K562 (cell line): Measurements from ENCODE around the gene TOR1A. TPM values are rescaled to one million over a fixed set of nuclear protein-coding genes. Genes with fewer than 3 reads are reported as not detected.

Source experiments
- ELK3 ChIP-seq: fragments of 450-650 bp; formaldehyde crosslinking; IDR thresholded peaks from 2 replicates; pipeline ENCODE4 v1.4.0; 2020; ENCODE audit warnings: mild to moderate bottlenecking
- RBM25 ChIP-seq: fragments of 200-400 bp; formaldehyde crosslinking; IDR thresholded peaks from 2 replicates; pipeline ENCODE4 v1.6.1; 2018; ENCODE audit warnings: low read length, low read depth, moderate library complexity; ENCODE audit not compliant: severe bottlenecking
- TAF7 ChIP-seq: fragments of 450-650 bp; IDR thresholded peaks from 2 replicates; pipeline ENCODE4 v1.6.1; 2016; ENCODE audit warnings: missing genetic modification characterization, missing compliant biosample characterization
- TRIM25 ChIP-seq: fragments of 450-650 bp; IDR thresholded peaks from 2 replicates; pipeline ENCODE4 v1.7.0; 2016; ENCODE audit warnings: borderline replicate concordance
- TRIM28 ChIP-seq: fragments of 450-650 bp; IDR thresholded peaks from 2 replicates; pipeline ENCODE4 v1.6.1; 2017
- UBTF ChIP-seq, 2 experiments: IDR thresholded peaks; 2 replicates each; pipeline ENCODE4 v1.6.1; 2012; ENCODE audit warnings: improper control_type of control experiment in 2 of 2, low read depth in 2 of 2, low read length in 2 of 2, borderline replicate concordance in 1 of 2
- ZNF707 ChIP-seq: fragments of 250-450 bp; sonication (Bioruptor Pico); conservative IDR thresholded peaks from 2 replicates; pipeline ENCODE4 v1.8.0; 2022; ENCODE audit warnings: inconsistent platforms, mild to moderate bottlenecking, moderate library complexity
- polyA plus RNA-seq, 8 experiments: library from polyadenylated mRNA; depleted of rRNA in 4 of 8; stranded (reverse) in 5 of 8; unstranded in 3 of 8; fragments of >200 nt; fragmentation: Nextera tagmentation in 2 of 8; fragmentation: Illumina TruSeq in 1 of 8; extraction: Ambion mirVana in 2 of 8; extraction: Trizol in 1 of 8; gene quantifications; 2 replicates each; pipeline versions ENCODE4 v1.2.1 to v1.2.3, GENCODE V29; 2011 to 2014; ENCODE audit warnings: inconsistent platforms in 1 of 8, missing spikeins in 1 of 8
- total RNA-seq, 7 experiments: library from RNA; depleted of rRNA in 6 of 7; stranded (reverse); fragments of >200 nt in 6 of 7; fragmentation: Illumina TruSeq in 2 of 7; extraction: Trizol in 2 of 7; gene quantifications; 2 replicates each; pipeline versions ENCODE4 v1.2.1 to v1.2.3, GENCODE V29; 2011 to 2021; ENCODE audit warnings: low replicate concordance in 1 of 7
- TF ChIP-seq, protein P1 (sequence below): sonication (generic); formaldehyde crosslinking; IDR thresholded peaks from 2 replicates; pipeline ENCODE4 v1.8.1; 2022; ENCODE audit warnings: missing genetic modification reagents
- TF ChIP-seq, protein P2 (sequence below), 2 experiments: fragments of 200-800 bp in 1 of 2; sonication (Bioruptor generic) in 1 of 2; sonication (generic) in 1 of 2; formaldehyde crosslinking in 1 of 2; IDR thresholded peaks in 1 of 2; conservative IDR thresholded peaks in 1 of 2; 2 replicates each; pipeline versions ENCODE4 v1.5.0 to v1.6.1; 2016 to 2020; ENCODE audit warnings: missing compliant biosample characterization in 1 of 2, missing genetic modification characterization in 1 of 2, missing genetic modification reagents in 1 of 2

TOR1A gene
- total and polyA plus RNA-seq, 9 of the 15 experiments (the other 6 are each of a cell fraction or from before 2014, with no cell fraction given): 4.5 to 85.8 (median 51.3) TPM

- TF ChIP-seq TRIM25 (0 out of 2 replicates have a peak, but pooled peaks have one; percentile 36), ZNF707 (CRISPR knock-in tag) (no peak; the same call in 1 of the 2 replicates), UBTF (IDR thresholded peaks at IDR 0.05; ENCODE audit: borderline replicate concordance in 1 of 2, low read depth in 2 of 2, low read length in 2 of 2) (0 out of 4 replicates have a peak, but pooled peaks of 1 of the 2 experiments have one; percentile 32), TRIM28 (0 out of 2 replicates have a peak, but pooled peaks have one; percentile 20), TAF7 (tag) (0 out of 2 replicates have a peak, but pooled peaks have one; percentile 70), ELK3 (CRISPR knock-in tag) (0 out of 2 replicates have a peak, but pooled peaks have one; percentile 49), RBM25 (no peak)
- TF ChIP-seq, protein P1, sequence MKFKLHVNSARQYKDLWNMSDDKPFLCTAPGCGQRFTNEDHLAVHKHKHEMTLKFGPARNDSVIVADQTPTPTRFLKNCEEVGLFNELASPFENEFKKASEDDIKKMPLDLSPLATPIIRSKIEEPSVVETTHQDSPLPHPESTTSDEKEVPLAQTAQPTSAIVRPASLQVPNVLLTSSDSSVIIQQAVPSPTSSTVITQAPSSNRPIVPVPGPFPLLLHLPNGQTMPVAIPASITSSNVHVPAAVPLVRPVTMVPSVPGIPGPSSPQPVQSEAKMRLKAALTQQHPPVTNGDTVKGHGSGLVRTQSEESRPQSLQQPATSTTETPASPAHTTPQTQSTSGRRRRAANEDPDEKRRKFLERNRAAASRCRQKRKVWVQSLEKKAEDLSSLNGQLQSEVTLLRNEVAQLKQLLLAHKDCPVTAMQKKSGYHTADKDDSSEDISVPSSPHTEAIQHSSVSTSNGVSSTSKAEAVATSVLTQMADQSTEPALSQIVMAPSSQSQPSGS (CRISPR knock-in tag): no peak
- TF ChIP-seq, protein P2, sequence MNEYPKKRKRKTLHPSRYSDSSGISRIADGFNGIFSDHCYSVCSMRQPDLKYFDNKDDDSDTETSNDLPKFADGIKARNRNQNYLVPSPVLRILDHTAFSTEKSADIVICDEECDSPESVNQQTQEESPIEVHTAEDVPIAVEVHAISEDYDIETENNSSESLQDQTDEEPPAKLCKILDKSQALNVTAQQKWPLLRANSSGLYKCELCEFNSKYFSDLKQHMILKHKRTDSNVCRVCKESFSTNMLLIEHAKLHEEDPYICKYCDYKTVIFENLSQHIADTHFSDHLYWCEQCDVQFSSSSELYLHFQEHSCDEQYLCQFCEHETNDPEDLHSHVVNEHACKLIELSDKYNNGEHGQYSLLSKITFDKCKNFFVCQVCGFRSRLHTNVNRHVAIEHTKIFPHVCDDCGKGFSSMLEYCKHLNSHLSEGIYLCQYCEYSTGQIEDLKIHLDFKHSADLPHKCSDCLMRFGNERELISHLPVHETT (CRISPR knock-in tag; conservative IDR thresholded peaks at IDR 0.05 in 1 of 2, IDR thresholded peaks at IDR 0.05 in 1 of 2): no peak
- TF ChIP-seq, all 486 proteins: peak for 27
Measured at GRCh38 chr9:129834489-129835127, 10.7 kb upstream of the TOR1A start (continued).
